HG03066 (cell line): ENCODE results near the gene GALM.
"Not testable (repeated sequence)": the region's sequence is repeated elsewhere in the genome, so short reads cannot be mapped to it uniquely, and the experiment has no call there.

Experiments used
- ATAC-seq: cut with Tn5 transposase; IDR thresholded peaks from one replicate; pipeline ENCODE4 v1.9.1; 2021; ENCODE audit warnings: low read depth; ENCODE audit not compliant: unreplicated experiment

Gene GALM

GRCh38 chr2:38676681-38677080, 10.8 kb downstream of the GALM start:
- no peak for ATAC-seq

GRCh38 chr2:38680868-38681267, 15.0 kb downstream of the GALM start:
- ATAC-seq, result not testable (repeated sequence)

- ATAC-seq, result no peak
Observed at GRCh38 chr2:38682008-38682575, 16.2 kb downstream of the GALM start.

GRCh38 chr2:38682620-38683019, 16.7 kb downstream of the GALM start:
- not testable (repeated sequence) for ATAC-seq

GRCh38 chr2:38683766-38684165, 17.9 kb downstream of the GALM start:
- no peak for ATAC-seq

GRCh38 chr2:38685116-38685735, 19.3 kb downstream of the GALM start:
- ATAC-seq, result no peak

- ATAC-seq, result no peak
Observed at GRCh38 chr2:38690499-38691420, 24.8 kb downstream of the GALM start.

GRCh38 chr2:38691994-38692393, 26.1 kb downstream of the GALM start:
- no peak for ATAC-seq

GRCh38 chr2:38692636-38693318, 26.9 kb downstream of the GALM start:
- ATAC-seq, result no peak

- ATAC-seq, result no peak
Observed at GRCh38 chr2:38697116-38697840, 31.4 kb downstream of the GALM start.

- ATAC-seq, result no peak
Observed at GRCh38 chr2:38698467-38699003, 32.6 kb downstream of the GALM start.

GRCh38 chr2:38700113-38700785, 34.3 kb downstream of the GALM start:
- no peak for ATAC-seq

- ATAC-seq, result no peak
Observed at GRCh38 chr2:38700881-38701458, 35.1 kb downstream of the GALM start.

- no peak for ATAC-seq
Observed at GRCh38 chr2:38701542-38701941, 35.6 kb downstream of the GALM start.

- no peak for ATAC-seq
Observed at GRCh38 chr2:38702413-38702812, 36.5 kb downstream of the GALM start.

GRCh38 chr2:38703336-38703735, 37.4 kb downstream of the GALM start:
- not testable (repeated sequence) for ATAC-seq

- no peak for ATAC-seq
Observed at GRCh38 chr2:38704664-38705063, 38.8 kb downstream of the GALM start.

GRCh38 chr2:38706846-38707345, 41.0 kb downstream of the GALM start:
- no peak for ATAC-seq

- ATAC-seq, result not testable (repeated sequence)
Observed at GRCh38 chr2:38708491-38708890, 42.6 kb downstream of the GALM start.
